Activated T-helper 1 cell treated with anti-CD3 and anti-CD28 coated beads, Interleukin-12 subunit alpha, Interleukin-12 subunit beta, Interleukin-2, Interleukin-4 antibody, amounts not matched to agents 30 ng/mL and 10 ng/mL and 1 ng/mL, durations not matched to agents 14 hours and 24 hours and 36 hours (primary cell): Measurements from ENCODE around the gene AGL. TPM values are rescaled to one million over a fixed set of nuclear protein-coding genes. Genes with fewer than 3 reads are reported as not detected.
"Not testable (repeated sequence)": the region's sequence is repeated elsewhere in the genome, so short reads cannot be mapped to it uniquely, and the experiment has no call there.

Experiments used
- DNase-seq: peaks from one replicate; pipeline ENCODE4 v3.0.0; 2021; ENCODE audit warnings: low spot score
- H3K27ac Mint-ChIP-seq: one replicate; pipeline ENCODE4 v1.8.0; 2021; ENCODE audit warnings: mild to moderate bottlenecking, mixed read lengths
- H3K27me3 Mint-ChIP-seq: one replicate; pipeline ENCODE4 v1.8.0; 2022; ENCODE audit warnings: mild to moderate bottlenecking, moderate library complexity, mixed read lengths; ENCODE audit not compliant: insufficient read depth
- H3K36me3 Mint-ChIP-seq: one replicate; pipeline ENCODE4 v1.8.0; 2021; ENCODE audit warnings: low read depth, mixed read lengths
- H3K4me1 Mint-ChIP-seq: one replicate; pipeline ENCODE4 v1.8.0; 2021; ENCODE audit warnings: low read depth, mixed read lengths
- H3K4me3 Mint-ChIP-seq: one replicate; pipeline ENCODE4 v1.8.0; 2021; ENCODE audit warnings: mild to moderate bottlenecking, moderate library complexity, mixed read lengths
- H3K9me3 Mint-ChIP-seq: one replicate; pipeline ENCODE4 v1.8.0; 2021; ENCODE audit warnings: mixed read lengths
- intact Hi-C: fragments of 100-400 bp; cut with micrococcal nuclease; formaldehyde crosslinking; loops from one replicate; pipeline ENCODE4 v1.15.1; 2024
- total RNA-seq: library from RNA; stranded (reverse); gene quantifications from 2 replicates; pipeline ENCODE4 v1.2.3, GENCODE V29; 2022

Gene AGL
- total RNA-seq, 1 donor from 2014 or later: 10.7 TPM

DNA sequence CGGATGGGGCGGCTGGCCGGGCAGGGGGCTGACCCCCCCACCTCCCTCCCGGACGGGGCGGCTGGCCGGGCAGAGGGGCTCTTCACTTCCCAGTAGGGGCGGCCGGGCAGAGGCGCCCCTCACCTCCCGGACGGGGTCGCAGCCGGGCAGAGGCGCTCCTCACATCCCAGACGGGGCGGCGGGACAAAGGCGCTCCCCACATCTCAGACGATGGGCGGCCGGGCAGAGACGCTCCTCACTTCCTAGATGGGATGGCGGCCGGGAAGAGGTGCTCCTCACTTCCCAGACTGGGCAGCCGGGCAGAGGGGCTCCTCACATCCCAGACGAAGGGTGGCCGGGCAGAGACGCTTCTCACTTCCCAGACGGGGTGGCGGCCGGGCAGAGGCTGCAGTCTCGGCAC is 6.9 kb downstream of the AGL start:
- intact Hi-C loops: loop anchor here (10.0 kb wide), 1 partner anchor 388 kb away; the partner anchor contains the start of gene DBT
- not testable (repeated sequence) for H3K9me3 Mint-ChIP-seq, H3K27ac Mint-ChIP-seq, H3K36me3 Mint-ChIP-seq, H3K27me3 Mint-ChIP-seq, DNase-seq, H3K4me1 Mint-ChIP-seq, H3K4me3 Mint-ChIP-seq

- DNase-seq: no peak
- Mint-ChIP-seq H3K4me3 (no peak overlapping the region), H3K4me1 (no peaks in the 10 kb centered on the region), H3K27me3 (no peaks in the 10 kb centered on the region), H3K9me3 (no peaks in the 10 kb centered on the region), H3K36me3 (peaks cover 3% of the 10 kb centered on the region), H3K27ac (no peak overlapping the region)
- intact Hi-C loops: loop anchor here (10.0 kb wide), 1 partner anchor 387 kb away; the partner anchor contains the start of gene DBT
Observed at GRCh38 chr1:99858286-99858685, 8.1 kb downstream of the AGL start.

- no peak overlapping the region for H3K4me3 Mint-ChIP-seq
- intact Hi-C loops: loop anchor here (10.0 kb wide), 1 partner anchor 386 kb away; the partner anchor contains the start of gene DBT
- H3K36me3 Mint-ChIP-seq: peaks cover 2% of the 10 kb centered on the region
- H3K4me1 Mint-ChIP-seq: no peaks in the 10 kb centered on the region
- no peaks in the 10 kb centered on the region for H3K27me3 Mint-ChIP-seq
- H3K27ac Mint-ChIP-seq: no peak overlapping the region
- H3K9me3 Mint-ChIP-seq: no peaks in the 10 kb centered on the region
- no peak for DNase-seq
Observed at GRCh38 chr1:99858881-99859280, 8.7 kb downstream of the AGL start.

GRCh38 chr1:99860703-99861102 is 10.5 kb downstream of the AGL start:
- no peaks in the 10 kb centered on the region for H3K9me3 Mint-ChIP-seq
- H3K27me3 Mint-ChIP-seq: no peaks in the 10 kb centered on the region
- DNase-seq: no peak
- peaks cover 7% of the 10 kb centered on the region for H3K36me3 Mint-ChIP-seq
- no peak overlapping the region for H3K27ac Mint-ChIP-seq
- intact Hi-C loops: no loop called here
- H3K4me3 Mint-ChIP-seq: no peak overlapping the region
- no peaks in the 10 kb centered on the region for H3K4me1 Mint-ChIP-seq

GRCh38 chr1:99867682-99868081 is 17.5 kb downstream of the AGL start:
- no peaks in the 10 kb centered on the region for H3K27me3 Mint-ChIP-seq

DNA sequence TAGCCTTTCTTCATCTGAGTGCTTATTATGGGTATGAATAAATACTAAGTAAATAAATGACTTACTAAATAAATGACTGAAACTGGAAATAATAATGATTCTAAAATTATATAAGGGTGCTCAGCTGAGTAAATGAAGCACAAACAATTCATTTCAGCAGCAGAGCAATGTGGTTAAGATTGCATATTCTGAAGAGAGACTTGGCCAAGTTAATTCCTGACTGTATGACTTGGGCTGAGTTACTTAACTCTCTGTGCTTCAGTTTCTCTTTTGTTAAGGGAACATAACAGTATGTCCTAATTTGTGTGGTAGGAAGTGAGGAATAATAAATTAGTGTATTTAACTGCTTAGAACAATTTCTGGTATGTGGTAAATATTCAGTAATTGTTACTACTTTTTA is 19.1 kb downstream of the AGL start:
- Mint-ChIP-seq H3K27me3 (no peaks in the 10 kb centered on the region), H3K9me3 (no peaks in the 10 kb centered on the region), H3K27ac (no peak overlapping the region), H3K4me3 (no peak overlapping the region), H3K4me1 (no peaks in the 10 kb centered on the region), H3K36me3 (peaks cover 3% of the 10 kb centered on the region)
- DNase-seq: no peak
- intact Hi-C loops: no loop called here

More at GRCh38 chr1:99867682-99868081, 17.5 kb downstream of the AGL start:
- Mint-ChIP-seq H3K27ac (no peak overlapping the region), H3K4me3 (no peak overlapping the region), H3K4me1 (no peaks in the 10 kb centered on the region), H3K36me3 (peaks cover 5% of the 10 kb centered on the region), H3K9me3 (no peaks in the 10 kb centered on the region)
- DNase-seq: no peak
- intact Hi-C loops: no loop called here

- Mint-ChIP-seq H3K27me3 (no peaks in the 10 kb centered on the region), H3K9me3 (no peaks in the 10 kb centered on the region), H3K36me3 (peaks cover 1% of the 10 kb centered on the region), H3K4me3 (no peak overlapping the region), H3K27ac (no peak overlapping the region), H3K4me1 (no peaks in the 10 kb centered on the region)
- intact Hi-C loops: no loop called here
- DNase-seq: no peak
Observed at GRCh38 chr1:99869723-99870122, 19.6 kb downstream of the AGL start.

GRCh38 chr1:99872063-99872462 is 21.9 kb downstream of the AGL start:
- no peaks in the 10 kb centered on the region for H3K9me3 Mint-ChIP-seq
- no peak overlapping the region for H3K27ac Mint-ChIP-seq
- H3K27me3 Mint-ChIP-seq: no peaks in the 10 kb centered on the region
- intact Hi-C loops: no loop called here
- no peak for DNase-seq
- peaks cover 6% of the 10 kb centered on the region for H3K36me3 Mint-ChIP-seq
- H3K4me3 Mint-ChIP-seq: no peak overlapping the region
- H3K4me1 Mint-ChIP-seq: no peaks in the 10 kb centered on the region

DNA sequence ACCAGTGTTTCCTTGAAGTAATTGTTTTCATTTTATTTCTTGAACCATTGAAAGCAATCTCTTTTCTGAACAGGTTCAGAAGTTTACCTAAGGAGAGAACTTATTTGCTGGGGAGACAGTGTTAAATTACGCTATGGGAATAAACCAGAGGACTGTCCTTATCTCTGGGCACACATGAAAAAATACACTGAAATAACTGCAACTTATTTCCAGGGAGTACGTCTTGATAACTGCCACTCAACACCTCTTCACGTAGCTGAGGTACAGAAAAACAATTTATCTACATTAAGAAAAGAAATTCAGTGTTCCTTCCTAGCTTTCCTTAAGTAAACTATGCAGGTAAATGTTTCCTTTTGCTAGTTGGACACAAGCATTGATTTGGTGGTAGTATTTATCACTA is 27.4 kb downstream of the AGL start:
- Mint-ChIP-seq H3K36me3 (peaks cover 15% of the 10 kb centered on the region), H3K4me1 (no peaks in the 10 kb centered on the region), H3K9me3 (no peaks in the 10 kb centered on the region), H3K4me3 (no peak overlapping the region), H3K27ac (no peak overlapping the region), H3K27me3 (no peaks in the 10 kb centered on the region)
- intact Hi-C loops: no loop called here
- DNase-seq: no peak

DNA sequence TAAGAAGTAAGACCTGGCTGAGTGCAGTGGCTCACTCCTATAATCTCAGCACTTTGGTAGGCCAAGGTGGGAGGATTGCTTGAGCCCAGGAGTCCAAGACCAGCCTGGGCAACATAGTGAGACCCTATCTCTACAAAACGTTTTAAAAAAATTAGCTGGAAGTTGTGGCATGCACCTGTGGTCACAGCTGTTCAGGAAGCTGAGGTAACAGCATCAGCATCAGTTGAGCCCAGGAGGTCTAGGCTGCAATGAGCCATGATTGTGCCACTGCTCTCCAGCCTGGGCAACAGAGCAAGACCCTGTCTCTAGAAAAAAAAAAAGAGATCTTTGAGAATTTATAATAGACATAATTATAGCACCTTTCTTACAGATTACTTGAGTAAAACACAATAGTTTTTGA is 36.0 kb downstream of the AGL start:
- intact Hi-C loops: no loop called here
- Mint-ChIP-seq H3K27me3 (no peaks in the 10 kb centered on the region), H3K4me1 (no peaks in the 10 kb centered on the region), H3K9me3 (no peaks in the 10 kb centered on the region), H3K4me3 (no peak overlapping the region), H3K27ac (no peak overlapping the region), H3K36me3 (peaks cover 14% of the 10 kb centered on the region)
- no peak for DNase-seq

GRCh38 chr1:99886841-99887240 is 36.7 kb downstream of the AGL start:
- Mint-ChIP-seq H3K36me3 (peaks cover 14% of the 10 kb centered on the region), H3K4me3 (no peak overlapping the region), H3K9me3 (no peaks in the 10 kb centered on the region), H3K4me1 (no peaks in the 10 kb centered on the region), H3K27me3 (no peaks in the 10 kb centered on the region), H3K27ac (no peak overlapping the region)
- no peak for DNase-seq
- intact Hi-C loops: no loop called here

DNA sequence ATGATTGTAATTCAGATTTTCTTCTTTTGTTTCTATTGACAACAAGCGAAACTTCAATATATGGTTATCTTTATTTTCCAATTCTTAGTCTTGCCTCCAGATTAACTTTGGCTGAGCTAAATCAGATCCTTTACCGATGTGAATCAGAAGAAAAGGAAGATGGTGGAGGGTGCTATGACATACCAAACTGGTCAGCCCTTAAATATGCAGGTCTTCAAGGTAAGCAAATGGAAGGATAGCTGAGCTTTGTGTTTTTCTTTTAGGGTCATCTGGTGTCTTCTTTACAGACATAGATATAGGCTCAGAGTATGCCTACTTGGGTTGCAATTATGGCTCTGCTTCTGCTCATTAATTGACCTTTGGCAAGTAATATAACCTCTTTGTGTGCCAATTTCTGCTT is 37.7 kb downstream of the AGL start:
- Mint-ChIP-seq H3K27ac (no peak overlapping the region), H3K4me1 (no peaks in the 10 kb centered on the region), H3K36me3 (peaks cover 10% of the 10 kb centered on the region), H3K27me3 (no peaks in the 10 kb centered on the region), H3K4me3 (no peak overlapping the region), H3K9me3 (no peaks in the 10 kb centered on the region)
- intact Hi-C loops: no loop called here
- no peak for DNase-seq

- H3K27ac Mint-ChIP-seq: no peak overlapping the region
- intact Hi-C loops: no loop called here
- no peaks in the 10 kb centered on the region for H3K9me3 Mint-ChIP-seq
- no peak overlapping the region for H3K4me3 Mint-ChIP-seq
- H3K27me3 Mint-ChIP-seq: no peaks in the 10 kb centered on the region
- no peak for DNase-seq
- no peaks in the 10 kb centered on the region for H3K4me1 Mint-ChIP-seq
- H3K36me3 Mint-ChIP-seq: peaks cover 7% of the 10 kb centered on the region
Observed at GRCh38 chr1:99891997-99892396, 41.8 kb downstream of the AGL start.

DNA sequence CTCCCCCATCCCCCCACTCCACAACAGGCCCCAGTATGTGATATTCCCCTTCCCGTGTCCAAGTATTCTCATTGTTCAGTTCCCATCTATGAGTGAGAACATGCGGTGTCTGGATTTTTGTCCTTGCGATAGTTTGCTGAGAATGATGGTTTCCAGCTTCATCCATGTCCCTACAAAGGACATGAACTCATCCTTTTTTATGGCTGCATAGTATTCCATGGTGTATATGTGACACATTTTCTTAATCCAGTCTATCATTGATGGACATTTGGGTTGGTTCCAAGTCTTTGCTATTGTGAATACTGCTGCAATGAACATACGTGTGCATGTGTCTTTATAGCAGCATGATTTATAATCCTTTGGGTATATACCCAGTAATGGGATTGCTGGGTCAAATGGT is 53.1 kb downstream of the AGL start:
- DNase-seq, intact Hi-C loops, H3K4me3 Mint-ChIP-seq, H3K4me1 Mint-ChIP-seq, H3K27ac Mint-ChIP-seq, H3K27me3 Mint-ChIP-seq: not testable (repeated sequence)
- peaks cover 16% of the 10 kb centered on the region for H3K9me3 Mint-ChIP-seq
- peaks cover 18% of the 10 kb centered on the region for H3K36me3 Mint-ChIP-seq
